Stimulated activated CD8-positive, alpha-beta memory T cell treated with anti-CD3 and anti-CD28 coated beads, Interleukin-12 subunit alpha, Interleukin-12 subunit beta, amount 100 ng/mL, for 24 hours (primary cell): ENCODE measurements around the gene DNMT1.

Source experiments
- DNase-seq: peaks from one replicate; pipeline ENCODE4 v3.0.0-alpha.2; 2020; ENCODE audit errors: extremely low read depth

DNMT1 gene

GRCh38 chr19:10095622-10095947 lies 99.2 kb downstream of the DNMT1 start:
- DNase-seq = no peak

DNA sequence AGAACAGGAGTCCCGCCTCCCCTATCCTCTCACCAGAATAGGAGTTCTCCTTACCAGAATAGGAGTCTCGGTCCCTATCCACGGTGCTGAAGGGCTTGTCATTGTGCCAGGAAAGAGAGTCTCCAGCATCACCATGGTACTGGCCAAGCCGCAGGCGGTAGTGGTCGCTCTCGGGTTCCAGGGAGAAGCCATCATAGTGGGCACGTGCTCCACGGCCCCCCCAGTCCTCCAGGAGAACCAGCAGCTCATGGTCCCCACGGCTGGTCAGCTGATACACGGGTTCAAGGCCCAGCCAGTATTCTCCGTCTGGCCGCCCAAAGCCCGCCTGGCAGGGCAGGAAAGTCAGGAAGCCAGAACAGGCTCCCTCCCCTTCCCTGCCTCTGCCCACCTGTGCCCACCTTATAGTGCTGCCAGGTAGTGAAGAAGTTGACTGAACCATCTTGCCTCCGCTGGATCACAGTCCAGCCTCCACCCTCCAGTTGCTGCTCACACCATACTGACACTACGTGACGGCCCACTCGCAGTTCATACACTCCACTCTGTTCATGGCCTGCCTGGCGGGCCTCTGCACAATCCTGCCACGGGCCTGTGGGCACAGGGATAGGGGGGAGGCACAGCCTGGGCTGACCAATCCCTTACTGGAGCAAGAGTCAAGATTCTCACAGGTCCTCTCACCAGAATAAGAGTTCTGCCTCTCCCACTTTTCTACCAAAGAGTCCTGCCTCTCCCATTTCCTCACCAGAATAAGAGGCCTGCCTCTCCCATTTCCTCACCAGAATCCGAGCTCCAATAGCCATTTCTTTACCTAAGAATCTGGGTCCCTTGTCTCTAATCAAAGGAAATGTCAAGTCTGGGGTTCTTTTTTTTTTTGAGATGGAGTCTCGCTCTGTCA lies 101.2 kb downstream of the DNMT1 start:
- no peak for DNase-seq

DNA sequence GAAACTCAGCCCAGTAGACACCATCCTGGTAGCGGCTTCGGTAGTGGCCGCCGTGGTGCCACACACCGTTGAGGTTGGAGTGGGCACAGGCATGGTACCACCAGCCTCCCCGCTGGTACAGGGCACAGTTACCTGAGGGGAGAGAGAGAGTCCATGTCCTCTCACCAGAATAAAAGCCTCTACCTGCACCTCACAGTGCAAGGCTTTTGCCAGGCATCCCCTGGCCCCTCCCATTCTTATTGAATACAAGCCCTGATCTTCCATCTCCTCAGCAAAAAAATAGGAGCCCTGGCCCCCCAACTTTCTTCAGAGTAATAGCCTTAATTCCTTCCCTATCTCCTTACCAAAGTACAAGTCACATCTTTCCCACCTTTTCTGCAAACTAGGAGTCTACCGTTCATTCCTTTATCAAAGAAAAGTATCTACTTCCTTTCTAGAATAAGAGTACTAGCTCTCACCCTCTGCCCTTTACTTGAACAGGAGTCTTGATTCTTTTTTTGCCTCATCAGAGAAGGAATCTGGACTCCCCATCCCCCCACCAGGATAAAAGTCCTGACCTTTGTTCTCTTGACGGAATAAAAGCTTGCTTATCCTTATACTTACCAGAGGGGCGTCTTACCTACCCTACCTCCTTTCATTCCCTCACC lies 102.0 kb downstream of the DNMT1 start:
- DNase-seq = no peak

GRCh38 chr19:10091895-10092641 lies 102.7 kb downstream of the DNMT1 start:
- no peak for DNase-seq

GRCh38 chr19:10091370-10091687 lies 103.4 kb downstream of the DNMT1 start:
- no peak for DNase-seq

DNA sequence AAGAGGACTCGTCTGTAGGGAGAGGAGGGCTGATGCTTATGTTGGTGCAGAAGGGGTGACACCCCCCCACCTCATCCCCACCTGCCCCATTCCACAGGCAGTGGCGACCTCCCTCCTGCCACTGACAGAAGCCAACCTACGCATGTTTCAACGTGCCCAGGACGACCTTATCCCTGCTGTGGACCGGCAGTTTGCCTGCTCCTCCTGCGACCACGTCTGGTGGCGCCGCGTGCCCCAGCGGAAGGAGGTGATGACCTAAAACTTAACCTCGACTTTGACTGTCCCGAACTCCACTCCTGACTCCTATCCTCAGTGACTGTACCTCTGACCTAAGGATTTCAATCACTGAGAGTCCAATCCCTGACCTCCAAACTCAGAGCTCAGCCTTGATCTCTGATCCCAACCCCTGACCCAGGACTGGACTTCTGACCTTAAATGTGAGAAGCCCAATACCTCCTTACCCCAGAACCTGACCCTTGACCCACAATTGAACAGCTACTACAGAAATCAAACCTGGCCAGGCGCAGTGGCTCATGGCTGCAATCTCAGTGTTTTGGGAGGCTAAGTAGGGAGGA lies 104.9 kb downstream of the DNMT1 start:
- no peak for DNase-seq

DNA sequence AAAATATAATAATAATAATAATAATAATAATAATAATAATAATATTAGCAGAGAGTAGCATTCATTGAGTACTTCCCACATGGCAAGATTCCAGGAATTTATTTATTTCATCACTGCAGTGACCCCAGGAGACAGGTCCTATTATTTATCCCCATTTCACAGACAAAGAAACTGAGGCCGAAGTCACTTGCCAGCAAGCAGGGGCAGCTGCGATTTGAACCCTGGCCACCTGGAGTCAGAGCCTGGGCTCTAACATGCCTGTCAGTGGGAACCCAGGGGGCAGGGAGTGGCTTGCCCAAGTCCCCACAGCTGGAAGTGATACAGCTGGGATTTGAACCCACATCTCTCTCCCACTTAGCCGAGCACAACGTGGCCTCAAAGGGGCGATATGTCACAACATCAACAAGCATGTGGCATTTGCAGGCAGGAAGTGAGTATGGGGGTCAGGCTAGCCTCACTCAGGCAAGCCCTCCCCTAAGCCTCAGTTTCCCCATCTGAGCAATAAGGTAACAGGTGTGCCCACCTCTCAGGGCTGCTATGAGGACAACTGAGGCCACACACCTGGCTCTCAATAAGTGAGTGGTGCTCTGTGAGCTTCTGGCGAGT lies 105.7 kb downstream of the DNMT1 start:
- DNase-seq = no peak

DNA sequence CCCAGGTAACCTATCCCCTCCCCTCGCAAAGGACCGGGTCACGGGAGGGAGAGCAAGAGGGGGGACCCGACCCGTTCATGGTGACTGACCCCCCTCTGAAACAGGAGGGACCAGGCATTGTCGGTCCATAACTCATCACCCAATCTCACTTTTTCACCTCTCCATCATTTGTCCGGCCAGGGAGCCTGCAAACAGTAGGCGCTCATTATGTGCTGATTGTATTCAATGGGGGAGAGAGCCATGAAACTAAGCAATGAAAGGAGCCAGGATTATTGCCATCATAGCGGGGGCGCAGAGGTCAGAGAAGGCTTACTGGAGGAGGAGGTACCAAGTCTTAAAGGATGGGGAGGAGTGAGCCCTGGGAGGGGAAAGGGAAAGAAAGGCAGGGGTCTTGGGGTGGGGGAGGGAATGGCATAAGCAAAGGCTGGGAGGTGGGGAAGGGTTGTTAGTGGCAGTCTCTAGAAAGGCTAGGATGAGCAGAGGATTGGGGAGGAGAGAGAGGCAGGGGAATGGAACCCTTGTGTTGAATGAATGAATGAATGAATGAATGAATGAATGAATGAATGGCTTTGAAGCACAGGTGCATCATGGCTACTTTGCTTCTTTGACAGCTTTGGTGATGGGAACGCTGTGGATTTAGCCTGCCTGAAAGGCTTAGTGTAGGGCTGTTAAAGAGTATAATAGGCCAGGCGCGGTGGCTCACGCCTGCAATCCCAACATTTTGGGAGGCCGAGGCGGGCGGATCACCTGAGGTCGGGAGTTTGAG lies 107.3 kb downstream of the DNMT1 start:
- no peak for DNase-seq

DNA sequence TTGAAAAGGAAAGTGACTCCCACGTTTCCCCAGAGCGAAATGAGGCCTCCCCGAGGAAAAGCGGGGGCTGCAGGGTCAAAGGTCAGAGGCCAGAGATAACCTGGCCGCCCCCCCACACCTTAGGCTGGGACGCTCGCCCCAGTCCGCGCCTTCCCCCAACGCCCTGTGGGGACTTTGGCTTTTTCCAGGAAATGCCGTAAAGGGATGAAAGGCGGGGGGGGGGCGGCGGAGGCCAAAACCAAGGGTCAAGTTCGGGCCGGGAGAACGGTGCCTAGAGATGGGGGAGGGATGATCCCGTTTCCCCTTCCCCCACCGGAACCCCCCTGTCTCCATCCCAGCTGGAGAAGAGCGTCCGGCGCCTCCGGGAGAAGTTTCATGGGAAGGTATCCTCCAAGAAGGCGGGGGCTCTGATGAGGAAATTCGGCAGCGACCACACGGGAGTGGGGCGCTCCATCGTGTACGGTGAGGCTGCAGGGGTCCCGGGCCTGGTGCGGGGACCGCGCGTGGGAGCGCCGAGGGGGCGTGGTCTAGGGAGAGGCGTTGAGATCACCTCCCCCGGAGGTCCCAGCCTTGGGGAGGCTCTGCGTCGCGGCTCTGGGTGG lies 108.1 kb downstream of the DNMT1 start:
- DNase-seq = no peak

GRCh38 chr19:10085641-10086590 lies 108.8 kb downstream of the DNMT1 start, which contains the start of gene SHFL:
SHFL (plus strand) TSS chr19:10086317; CDS start chr19:10086428, 111 bp downstream.
- DNase-seq = peak; percentile 57

DNA sequence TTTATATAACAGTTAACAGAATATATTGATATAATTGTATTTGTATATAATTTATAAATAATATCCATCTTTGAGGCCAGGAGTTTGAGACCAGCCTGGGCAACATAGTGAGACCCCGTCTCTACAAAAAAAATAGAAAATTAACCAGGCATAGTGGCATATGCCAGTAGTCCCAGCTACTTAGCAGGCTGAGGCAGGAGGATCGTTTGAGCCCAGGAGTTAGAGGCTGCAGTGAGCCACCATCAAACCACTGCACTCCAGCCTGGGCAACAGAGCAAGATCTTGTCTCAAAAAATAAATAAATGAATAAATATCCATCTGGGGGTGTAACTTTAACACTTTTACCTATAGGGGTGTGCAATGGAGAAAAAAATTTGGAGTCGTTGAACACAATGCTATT lies 110.0 kb downstream of the DNMT1 start:
- no peak for DNase-seq

GRCh38 chr19:10083911-10084310 lies 110.8 kb downstream of the DNMT1 start:
- DNase-seq = no peak
